BLaER1 treated with 17β-estradiol and CSF1 and Interleukin-3, amounts not matched to agents 10 nM and 100 nM (cell line): ENCODE results near the gene RNASE9.
"Not testable (repeated sequence)": the region's sequence is repeated elsewhere in the genome, so short reads cannot be mapped to it uniquely, and the experiment has no call there.

Experiments used
- H3K27ac ChIP-seq, 11 experiments: shearing (Covaris generic); formaldehyde crosslinking; 2 replicates each; pipeline ENCODE4 v1.8.1; 2022
- H3K27me3 ChIP-seq, 11 experiments: shearing (Covaris generic); formaldehyde crosslinking; 2 replicates each; pipeline ENCODE4 v1.8.1; 2022
- H3K36me3 ChIP-seq, 11 experiments: shearing (Covaris generic); formaldehyde crosslinking; 2 replicates each; pipeline ENCODE4 v1.8.1; 2022
- H3K4me1 ChIP-seq, 10 experiments: shearing (Covaris generic); formaldehyde crosslinking; 2 replicates each; pipeline ENCODE4 v1.8.1; 2022
- H3K4me2 ChIP-seq, 11 experiments: shearing (Covaris generic); formaldehyde crosslinking; 2 replicates each; pipeline ENCODE4 v1.8.1; 2022
- H3K4me3 ChIP-seq, 10 experiments: shearing (Covaris generic); formaldehyde crosslinking; 2 replicates each; pipeline ENCODE4 v1.8.1; 2022
- H3K9ac ChIP-seq, 11 experiments: shearing (Covaris generic); formaldehyde crosslinking; 2 replicates each; pipeline ENCODE4 v1.8.1; 2022
- H3K9me3 ChIP-seq, 11 experiments: shearing (Covaris generic); formaldehyde crosslinking; replicated peaks in 1 of 11; 2 replicates each; pipeline ENCODE4 v1.8.1; 2022
- H4K20me1 ChIP-seq, 11 experiments: shearing (Covaris generic); formaldehyde crosslinking; 2 replicates each; pipeline ENCODE4 v1.8.1; 2022
- Cebpa-rat ChIP-seq, 11 experiments: shearing (Covaris generic); IDR thresholded peaks; 2 replicates each; pipeline ENCODE4 v1.8.1; 2022

The RNASE9 gene

DNA sequence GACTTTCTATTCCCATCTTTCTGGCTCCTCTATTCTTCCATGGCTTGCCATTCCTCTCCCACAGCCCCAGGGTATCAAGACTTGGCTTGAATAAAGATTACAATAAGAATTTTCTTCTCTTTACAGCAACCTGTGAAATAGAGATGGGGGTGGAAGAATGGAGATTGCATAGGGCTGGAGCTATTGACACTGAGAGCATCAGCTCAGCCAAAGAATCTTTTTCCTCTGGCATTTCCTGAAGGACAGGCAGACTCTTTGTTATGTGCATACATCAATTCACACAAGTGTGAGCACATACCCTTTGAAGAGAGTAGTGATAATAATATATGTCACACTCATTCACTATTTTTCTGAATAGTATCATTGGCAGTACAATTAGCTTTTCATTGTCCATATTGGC is 22.3 kb upstream of the RNASE9 start:
- Histone ChIP-seq H3K9ac (no peak overlapping the region), H3K27me3 (no peaks in the 10 kb centered on the region), H3K4me2 (no peak overlapping the region), H3K4me3 (no peak overlapping the region), H3K9me3 (peaks cover 0 to 14% (median 0%) of the 10 kb centered on the region in 11 experiments; a peak in 2 of 22 replicates), H3K27ac (no peak overlapping the region), H4K20me1 (no peaks in the 10 kb centered on the region), H3K36me3 (no peaks in the 10 kb centered on the region), H3K4me1 (no peaks in the 10 kb centered on the region)
- TF ChIP-seq Cebpa-rat (IDR thresholded peaks at IDR 0.05), result no peak

DNA sequence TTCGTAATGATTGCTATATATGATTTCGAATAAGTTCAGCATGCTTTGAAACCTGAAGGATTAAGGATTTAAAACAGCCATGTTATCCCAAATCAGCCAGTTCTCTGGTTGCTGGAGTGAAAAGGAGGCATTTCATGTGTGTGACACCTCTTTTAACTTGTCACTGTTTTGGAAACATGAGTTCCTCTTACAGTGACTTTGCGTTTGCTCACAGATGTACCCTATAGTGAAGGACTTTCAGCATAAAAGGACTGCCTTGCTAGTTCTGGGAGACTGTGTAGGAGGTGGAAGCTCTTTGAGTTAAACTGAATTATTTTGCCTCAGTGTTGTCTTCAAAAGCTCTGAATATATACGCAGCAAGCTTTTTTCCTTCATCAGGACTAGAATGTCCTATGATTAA is 19.4 kb upstream of the RNASE9 start:
- H3K4me2 ChIP-seq, result no peak overlapping the region
- no peak overlapping the region for H3K9ac ChIP-seq
- H3K9me3 ChIP-seq, result peaks cover 0 to 5% (median 0%) of the 10 kb centered on the region in 11 experiments; a peak in 1 of 22 replicates
- H3K4me1 ChIP-seq, result no peaks in the 10 kb centered on the region
- H3K27me3 ChIP-seq, result no peaks in the 10 kb centered on the region
- H4K20me1 ChIP-seq, result no peaks in the 10 kb centered on the region
- no peaks in the 10 kb centered on the region for H3K36me3 ChIP-seq
- TF ChIP-seq Cebpa-rat (IDR thresholded peaks at IDR 0.05), result no peak
- H3K27ac ChIP-seq, result no peak overlapping the region
- H3K4me3 ChIP-seq, result no peak overlapping the region

DNA sequence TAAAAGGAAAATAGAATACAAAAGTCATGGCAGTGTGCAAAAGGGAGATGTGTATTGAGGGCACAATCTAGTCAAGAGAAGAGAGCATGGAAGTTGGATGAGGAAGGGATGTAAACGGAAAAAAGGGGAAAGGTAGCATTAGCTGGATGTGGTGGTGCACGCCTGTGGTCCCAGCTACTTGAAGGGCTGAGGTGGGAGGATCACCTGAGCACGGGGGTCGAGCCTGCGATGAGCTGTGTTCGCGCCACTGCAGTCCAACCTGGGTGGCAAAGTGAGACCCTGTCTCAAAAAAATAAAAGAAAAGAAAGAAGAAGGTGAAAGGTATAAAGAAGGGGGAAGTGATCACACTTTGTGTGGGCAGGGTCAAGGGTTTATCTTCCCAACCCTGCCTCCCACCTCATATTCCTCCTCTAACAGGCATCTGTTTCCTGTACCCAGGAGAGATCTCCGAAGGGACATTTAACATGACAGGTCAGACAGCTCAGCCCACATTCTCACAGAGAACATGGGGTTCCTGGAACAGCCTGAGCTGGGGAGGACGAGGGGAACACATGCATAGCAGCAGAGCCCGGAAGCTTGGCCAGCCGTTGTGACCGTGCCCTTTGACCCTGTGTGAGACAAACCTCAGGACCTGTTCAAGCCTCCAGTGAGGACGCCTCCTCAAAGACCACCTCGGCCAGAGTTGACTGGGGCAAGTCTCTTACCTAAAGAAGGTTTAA is 18.1 kb upstream of the RNASE9 start:
- Histone ChIP-seq H3K4me2 (no peak overlapping the region), H3K4me3 (no peak overlapping the region), H3K4me1 (no peaks in the 10 kb centered on the region), H4K20me1 (no peaks in the 10 kb centered on the region), H3K9ac (no peak overlapping the region), H3K9me3 (no peaks in the 10 kb centered on the region), H3K27me3 (no peaks in the 10 kb centered on the region), H3K36me3 (no peaks in the 10 kb centered on the region), H3K27ac (no peak overlapping the region)
- TF ChIP-seq Cebpa-rat (IDR thresholded peaks at IDR 0.05), result no peak

DNA sequence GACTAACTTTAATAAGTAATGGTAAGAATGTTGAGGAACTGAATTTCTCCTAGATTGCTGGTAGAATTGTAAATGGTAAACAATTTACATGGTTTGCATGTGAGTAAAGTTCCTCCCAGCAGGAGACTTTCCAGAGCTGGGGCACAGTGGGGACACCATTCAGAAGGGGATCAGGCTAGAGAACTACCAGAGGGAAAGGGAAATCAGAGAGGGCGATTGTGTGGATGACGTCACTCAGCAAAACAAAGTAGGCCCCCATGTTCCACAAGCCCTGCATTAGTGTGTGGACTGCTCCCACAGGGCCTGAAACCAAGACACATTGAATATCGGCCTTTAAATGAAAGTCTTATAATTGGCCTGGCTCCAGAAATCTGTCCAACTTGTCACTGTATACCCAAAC is 17.5 kb upstream of the RNASE9 start:
- no peak overlapping the region for H3K9ac ChIP-seq
- no peaks in the 10 kb centered on the region for H3K27me3 ChIP-seq
- no peak for TF ChIP-seq Cebpa-rat (IDR thresholded peaks at IDR 0.05)
- H3K4me2 ChIP-seq, result no peak overlapping the region
- no peaks in the 10 kb centered on the region for H3K36me3 ChIP-seq
- H3K4me1 ChIP-seq, result no peaks in the 10 kb centered on the region
- no peaks in the 10 kb centered on the region for H4K20me1 ChIP-seq
- H3K27ac ChIP-seq, result no peak overlapping the region
- H3K9me3 ChIP-seq, result no peaks in the 10 kb centered on the region
- H3K4me3 ChIP-seq, result no peak overlapping the region

DNA sequence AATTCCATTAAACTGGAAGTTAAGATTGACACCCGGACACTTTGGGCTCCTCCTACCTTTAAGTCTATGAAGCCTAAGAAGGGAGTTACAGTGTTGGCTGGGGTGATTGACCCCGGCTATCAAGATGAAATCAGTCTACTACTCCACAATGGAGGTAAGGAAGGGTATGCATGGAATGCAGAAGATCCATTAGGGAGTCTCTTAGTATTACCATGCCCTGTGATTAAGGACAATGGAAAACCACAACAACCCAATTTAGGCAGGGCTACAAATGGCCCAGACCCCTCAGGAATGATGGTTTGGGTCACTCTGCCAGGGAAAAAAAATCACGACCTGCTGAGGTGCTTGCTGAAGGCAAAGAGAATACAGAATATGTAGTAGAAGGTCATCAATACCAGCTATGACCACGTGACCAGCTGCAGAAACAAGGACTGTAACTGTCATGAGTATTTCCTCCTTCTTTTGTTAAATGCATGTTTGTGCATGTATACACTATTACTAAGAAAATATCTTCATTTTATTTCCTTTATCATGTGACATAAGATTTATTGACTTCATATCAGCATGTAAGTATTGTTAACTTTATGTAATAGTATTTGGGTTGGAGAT is 11.6 kb upstream of the RNASE9 start:
- not testable (repeated sequence) for H3K4me2 ChIP-seq, H3K9ac ChIP-seq

DNA sequence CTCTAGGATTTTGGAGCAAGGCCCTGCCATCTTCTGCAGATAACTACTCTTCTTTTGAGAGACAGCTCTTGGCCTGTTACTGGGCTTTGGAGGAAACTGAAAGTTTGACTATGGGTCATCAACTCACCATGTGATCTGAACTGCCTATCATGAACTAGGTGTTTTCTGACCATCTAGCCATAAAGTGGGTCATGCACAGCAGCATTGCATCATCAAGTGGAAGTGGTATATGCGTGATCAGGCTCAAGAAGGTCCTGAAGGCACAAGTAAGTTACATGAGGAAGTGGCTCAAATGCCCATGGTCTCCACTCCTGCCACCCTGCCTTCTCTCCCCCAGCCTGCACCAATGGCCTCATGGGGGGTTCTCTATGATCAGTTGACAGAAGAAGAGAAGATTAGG is 9.9 kb upstream of the RNASE9 start:
- not testable (repeated sequence) for H3K4me1 ChIP-seq, H3K4me3 ChIP-seq, H3K4me2 ChIP-seq, H3K9ac ChIP-seq, H3K27ac ChIP-seq, H3K36me3 ChIP-seq, H3K27me3 ChIP-seq, H4K20me1 ChIP-seq
- peaks cover 20 to 39% (median 33%) of the 10 kb centered on the region in 11 experiments for H3K9me3 ChIP-seq

More for the DNA sequence above, 11.6 kb upstream of the RNASE9 start:
- not testable (repeated sequence) for H3K4me3 ChIP-seq, H3K27me3 ChIP-seq, H4K20me1 ChIP-seq, H3K4me1 ChIP-seq, H3K27ac ChIP-seq, H3K36me3 ChIP-seq
- peaks cover 20 to 38% (median 33%) of the 10 kb centered on the region in 11 experiments for H3K9me3 ChIP-seq

DNA sequence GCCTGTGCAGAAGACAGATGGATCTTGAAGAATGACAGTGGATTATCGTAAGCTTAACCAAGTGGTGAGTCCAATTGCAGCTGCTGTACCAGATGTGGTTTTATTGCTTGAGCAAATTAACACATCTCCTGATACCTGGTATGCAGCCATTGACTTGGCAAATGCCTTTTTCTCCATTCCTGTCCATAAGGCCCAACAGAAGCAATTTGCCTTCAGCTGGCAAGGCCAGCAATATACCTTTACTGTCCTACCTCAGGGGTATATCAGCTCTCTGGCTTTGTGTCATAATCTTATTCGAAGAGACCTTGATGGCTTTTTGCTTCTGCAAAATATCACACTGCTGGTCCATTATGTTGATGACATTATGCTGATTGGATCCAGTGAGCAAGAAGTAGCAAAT is 9.0 kb upstream of the RNASE9 start:
- H4K20me1 ChIP-seq, H3K36me3 ChIP-seq, H3K27me3 ChIP-seq, H3K4me1 ChIP-seq, H3K4me3 ChIP-seq, H3K4me2 ChIP-seq, H3K9ac ChIP-seq, H3K27ac ChIP-seq: not testable (repeated sequence)
- H3K9me3 ChIP-seq, result peaks cover 20 to 39% (median 33%) of the 10 kb centered on the region in 11 experiments

DNA sequence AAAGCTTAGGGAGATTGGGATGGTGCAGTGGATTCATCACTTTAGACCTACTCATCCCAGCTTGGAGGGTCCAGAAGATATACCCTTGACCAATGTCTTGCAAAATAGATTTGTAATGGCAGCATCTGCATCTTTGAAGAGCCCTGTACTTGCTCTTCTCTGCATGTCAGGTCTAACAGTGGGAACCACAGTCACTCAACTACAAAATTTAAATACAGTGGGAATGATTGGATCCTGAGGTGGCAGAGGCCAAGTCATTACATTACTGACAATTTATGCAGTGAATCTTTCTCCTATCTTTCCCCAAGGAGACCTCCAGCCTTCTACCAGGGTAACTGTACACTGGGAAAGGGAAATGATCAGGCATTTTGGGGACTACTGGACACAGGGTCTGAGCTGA is 8.2 kb upstream of the RNASE9 start:
- Histone ChIP-seq H3K4me2 (no peak overlapping the region), H3K4me1 (no peaks in the 10 kb centered on the region), H3K36me3 (peaks cover 0 to 6% (median 0%) of the 10 kb centered on the region in 11 experiments; a peak in 1 of 22 replicates), H3K4me3 (no peak overlapping the region), H3K9me3 (peaks cover 20 to 39% (median 33%) of the 10 kb centered on the region in 11 experiments), H4K20me1 (no peaks in the 10 kb centered on the region), H3K27me3 (no peaks in the 10 kb centered on the region), H3K9ac (no peak overlapping the region), H3K27ac (no peak overlapping the region)
- TF ChIP-seq Cebpa-rat (IDR thresholded peaks at IDR 0.05), result no peak

DNA sequence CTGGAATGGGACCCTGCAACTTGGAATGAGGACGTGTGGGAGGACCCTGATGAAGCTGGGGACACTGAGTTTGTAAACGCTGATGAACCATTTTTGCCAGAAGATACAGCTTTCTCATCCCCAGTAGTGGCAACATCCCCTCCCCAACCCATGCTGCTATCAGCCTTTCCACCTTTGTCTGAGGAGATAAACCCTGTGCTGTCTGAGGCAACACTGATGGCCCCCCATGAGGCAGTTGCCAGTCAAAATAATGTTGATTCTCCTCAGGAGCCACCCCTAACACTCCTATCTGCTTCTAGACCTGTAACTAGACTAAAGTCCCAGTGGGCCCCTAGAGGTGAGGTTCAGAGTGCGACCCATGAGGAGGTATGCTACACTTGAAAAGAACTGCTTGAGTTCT is 7.5 kb upstream of the RNASE9 start:
- Histone ChIP-seq H3K4me1 (no peaks in the 10 kb centered on the region), H3K9me3 (peaks cover 20 to 39% (median 33%) of the 10 kb centered on the region in 11 experiments), H4K20me1 (no peaks in the 10 kb centered on the region), H3K4me2 (no peak overlapping the region), H3K27ac (no peak overlapping the region), H3K36me3 (peaks cover 0 to 6% (median 0%) of the 10 kb centered on the region in 11 experiments; a peak in 1 of 22 replicates), H3K4me3 (no peak overlapping the region), H3K27me3 (no peaks in the 10 kb centered on the region), H3K9ac (no peak overlapping the region)
- no peak for TF ChIP-seq Cebpa-rat (IDR thresholded peaks at IDR 0.05)

DNA sequence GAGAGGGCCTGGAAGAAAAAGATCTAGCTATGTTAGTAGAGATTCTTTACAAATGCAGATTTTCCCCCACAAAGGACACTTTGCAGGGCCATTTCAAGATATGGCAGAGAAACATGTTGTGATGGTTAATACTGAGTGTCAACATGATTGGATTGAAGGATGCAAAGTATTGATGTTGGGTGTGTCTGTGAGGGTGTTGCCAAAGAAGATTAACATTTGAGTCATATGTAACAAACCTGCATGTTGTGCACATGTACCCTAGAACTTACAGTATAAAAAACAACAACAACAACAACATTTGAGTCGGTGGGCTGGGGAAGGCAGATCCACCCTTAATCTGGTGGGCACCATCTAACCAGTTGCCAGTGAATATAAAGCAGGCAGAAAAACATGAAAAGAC is 6.4 kb upstream of the RNASE9 start:
- H3K9me3 ChIP-seq, result peaks cover 20 to 39% (median 33%) of the 10 kb centered on the region in 11 experiments
- not testable (repeated sequence) for H4K20me1 ChIP-seq, H3K27me3 ChIP-seq, H3K4me1 ChIP-seq, H3K27ac ChIP-seq, H3K4me3 ChIP-seq, H3K9ac ChIP-seq, H3K36me3 ChIP-seq, H3K4me2 ChIP-seq
